Retinal pigment epithelial cell (primary cell): ENCODE results near the gene SORCS2.

Experiments used
- DNase-seq: peaks from one replicate; pipeline ENCODE4 v3.0.0-alpha.2; 2010; ENCODE audit warnings: low read depth
- H3K4me3 ChIP-seq: 2 replicates; pipeline ENCODE4 v1.5.1; 2011; ENCODE audit warnings: mild to moderate bottlenecking, low read length, control low read depth, moderate library complexity
- CTCF ChIP-seq: conservative IDR thresholded peaks from 2 replicates; pipeline ENCODE4 v1.5.1; 2011; ENCODE audit warnings: low read depth, low read length, control low read depth, inconsistent platforms

The SORCS2 gene

GRCh38 chr4:7788694-7789425, 596.5 kb downstream of the SORCS2 start:
- TF ChIP-seq CTCF = no peak
- H3K4me3 ChIP-seq = no peak overlapping the region
- DNase-seq = no peak

- DNase-seq = peak; percentile 82
- no peak for TF ChIP-seq CTCF
Measured at GRCh38 chr4:7790023-7790422, 597.7 kb downstream of the SORCS2 start.

GRCh38 chr4:7790999-7791398, 598.7 kb downstream of the SORCS2 start:
- no peak for TF ChIP-seq CTCF
- no peak for DNase-seq
- no peak overlapping the region for H3K4me3 ChIP-seq

More at GRCh38 chr4:7790023-7790422, 597.7 kb downstream of the SORCS2 start:
- H3K4me3 ChIP-seq = no peak overlapping the region
